HEK293 (cell line): ENCODE results near the gene AFG1L.

ENCODE experiments used
- CTCF ChIA-PET: fragments of 350-600 bp; formaldehyde crosslinking; extraction: SDS; loops from one replicate; lab custom pipeline; 2021; ENCODE audit warnings: antibody characterized with exemption; lab: Yijun Ruan, JAX
- POLR2A ChIA-PET: fragments of 300-600 bp; formaldehyde crosslinking; extraction: SDS; loops from one replicate; lab custom pipeline; 2020; ENCODE audit warnings: antibody characterized with exemption, inconsistent platforms; lab: Yijun Ruan, JAX
- H3K27ac ChIP-seq: fragments of 200-500 bp; sonication (Bioruptor generic); 2 replicates; pipeline ENCODE4 v1.5.1; 2014; ENCODE audit warnings: low read depth, low read length, control low read depth, inconsistent platforms; ENCODE audit errors: extremely low read depth
- H3K36me3 ChIP-seq, 2 experiments: fragments of 200-500 bp in 1 of 2; sonication (Bioruptor generic) in 1 of 2; 1 replicate in 1 of 2; 2 replicates in 1 of 2; pipeline ENCODE4 v1.5.1; 2014 to 2017; ENCODE audit warnings: inconsistent platforms in 2 of 2, low read length in 2 of 2; ENCODE audit not compliant: control insufficient read depth in 2 of 2, insufficient read depth in 1 of 2
- H3K4me1 ChIP-seq: fragments of 200-500 bp; sonication (Bioruptor generic); 2 replicates; pipeline ENCODE4 v1.5.1; 2014; ENCODE audit warnings: mild to moderate bottlenecking, low read length, inconsistent platforms; ENCODE audit not compliant: control insufficient read depth, insufficient read depth
- H3K4me3 ChIP-seq: 2 replicates; pipeline ENCODE4 v1.5.1; 2011; ENCODE audit warnings: low read depth, mild to moderate bottlenecking, control low read depth, low read length, moderate library complexity
- H3K9me3 ChIP-seq: fragments of 200-500 bp; sonication (Bioruptor generic); 2 replicates; pipeline ENCODE4 v1.5.1; 2014; ENCODE audit warnings: low read depth, low read length, inconsistent platforms; ENCODE audit not compliant: control insufficient read depth, insufficient read depth
- PRDM6 ChIP-seq: fragments of 450-650 bp; formaldehyde crosslinking; IDR thresholded peaks from 2 replicates; pipeline ENCODE4 v1.5.1; 2017; ENCODE audit warnings: missing biosample characterization, missing genetic modification characterization
- SCRT1 ChIP-seq: fragments of 450-650 bp; formaldehyde crosslinking; IDR thresholded peaks from 2 replicates; pipeline ENCODE4 v1.5.1; 2016; ENCODE audit warnings: missing biosample characterization, missing genetic modification characterization, borderline replicate concordance
- ZBTB17 ChIP-seq: fragments of 450-650 bp; formaldehyde crosslinking; IDR thresholded peaks from 2 replicates; pipeline ENCODE4 v1.5.1; 2016; ENCODE audit warnings: missing biosample characterization, missing genetic modification characterization
- ZNF138 ChIP-seq: fragments of 450-650 bp; formaldehyde crosslinking; IDR thresholded peaks from 2 replicates; pipeline ENCODE4 v1.5.1; 2016; ENCODE audit warnings: missing biosample characterization, missing genetic modification characterization, borderline replicate concordance
- ZNF146 ChIP-seq: fragments of 450-650 bp; formaldehyde crosslinking; IDR thresholded peaks from 2 replicates; pipeline ENCODE4 v1.5.1; 2016; ENCODE audit warnings: missing biosample characterization, missing genetic modification characterization
- ZNF211 ChIP-seq: fragments of 450-650 bp; formaldehyde crosslinking; IDR thresholded peaks from 2 replicates; pipeline ENCODE4 v1.5.1; 2016; ENCODE audit warnings: low read depth, missing biosample characterization, missing genetic modification characterization
- ZNF37A ChIP-seq: fragments of 450-650 bp; IDR thresholded peaks from 2 replicates; pipeline ENCODE4 v1.5.1; 2018; ENCODE audit warnings: missing biosample characterization, missing genetic modification characterization
- ZNF660 ChIP-seq: fragments of 450-650 bp; IDR thresholded peaks from 2 replicates; pipeline ENCODE4 v1.5.1; 2018; ENCODE audit warnings: missing biosample characterization, mild to moderate bottlenecking, missing genetic modification characterization

AFG1L gene

GRCh38 chr6:108574457-108575141 lies 279.7 kb downstream of the AFG1L start:
- ChIA-PET CTCF (interaction anchor here (0.6 to 2.3 kb wide), 3 partner anchors 15 to 350 kb away, joined by 3 to 5 read pairs (median 3); no protein-coding TSS in a partner anchor), POLR2A (interaction anchor here (3.6 kb wide), 1 partner anchor 15 kb away, joined by 15 read pairs; the partner anchor contains the start of gene FOXO3)
- peaks cover 25 to 47% of the 10 kb centered on the region in 2 experiments for H3K36me3 ChIP-seq
- no peak for TF ChIP-seq ZNF37A (tag by site-specific recombination)
- 0 out of 2 replicates have a peak, but pooled peaks have one; percentile 6 for TF ChIP-seq PRDM6
- TF ChIP-seq SCRT1: no peak
- no peak for TF ChIP-seq ZNF211
- TF ChIP-seq ZNF660: no peak
- no peak for TF ChIP-seq ZNF138 (tag by site-specific recombination)
- peak; percentile 13; the same call in 1 of the 2 replicates for TF ChIP-seq ZBTB17
- TF ChIP-seq ZNF146 (tag by site-specific recombination): no peak
- TF ChIP-seq, all 188 proteins: peak for 2
- Histone ChIP-seq H3K27ac (no peak overlapping the region), H3K4me1 (peaks cover 11% of the 10 kb centered on the region), H3K4me3 (no peak overlapping the region), H3K9me3 (no peaks in the 10 kb centered on the region)
